ENCODE results near the gene DOCK1.

The DOCK1 gene

GRCh38 chr10:127039435-127039834 is 134.2 kb downstream of the DOCK1 start:
- DNase-seq (ENCODE audit: low read depth), result no peak

GRCh38 chr10:127040756-127041155 is 135.5 kb downstream of the DOCK1 start:
- no peak for DNase-seq (ENCODE audit: low read depth)

GRCh38 chr10:127041552-127041951 is 136.3 kb downstream of the DOCK1 start:
- DNase-seq (ENCODE audit: low read depth), result peak; percentile 92

- DNase-seq (ENCODE audit: low read depth), result no peak
Measured at GRCh38 chr10:127043301-127043700, 138.1 kb downstream of the DOCK1 start.

- no peak for DNase-seq (ENCODE audit: low read depth)
Measured at GRCh38 chr10:127044186-127044585, 139.0 kb downstream of the DOCK1 start.

GRCh38 chr10:127046975-127047877 is 142.0 kb downstream of the DOCK1 start:
- no peak for DNase-seq (ENCODE audit: low read depth)

- no peak for DNase-seq (ENCODE audit: low read depth)
Measured at GRCh38 chr10:127047878-127048238, 142.6 kb downstream of the DOCK1 start.

- no peak for DNase-seq (ENCODE audit: low read depth)
Measured at GRCh38 chr10:127048630-127049029, 143.4 kb downstream of the DOCK1 start.

GRCh38 chr10:127052001-127052400 is 146.8 kb downstream of the DOCK1 start:
- DNase-seq (ENCODE audit: low read depth), result no peak

- no peak for DNase-seq (ENCODE audit: low read depth)
Measured at GRCh38 chr10:127055263-127055662, 150.0 kb downstream of the DOCK1 start.

- no peak for DNase-seq (ENCODE audit: low read depth)
Measured at GRCh38 chr10:127059314-127059713, 154.1 kb downstream of the DOCK1 start.

- no peak for DNase-seq (ENCODE audit: low read depth)
Measured at GRCh38 chr10:127063762-127064161, 158.5 kb downstream of the DOCK1 start.

GRCh38 chr10:127064474-127064873 is 159.2 kb downstream of the DOCK1 start:
- no peak for DNase-seq (ENCODE audit: low read depth)

- DNase-seq (ENCODE audit: low read depth), result no peak
Measured at GRCh38 chr10:127067542-127068194, 162.4 kb downstream of the DOCK1 start.

GRCh38 chr10:127068485-127068884 is 163.3 kb downstream of the DOCK1 start:
- DNase-seq (ENCODE audit: low read depth), result no peak

GRCh38 chr10:127069436-127069835 is 164.2 kb downstream of the DOCK1 start:
- no peak for DNase-seq (ENCODE audit: low read depth)

GRCh38 chr10:127071126-127071525 is 165.9 kb downstream of the DOCK1 start:
- DNase-seq (ENCODE audit: low read depth), result no peak

- no peak for DNase-seq (ENCODE audit: low read depth)
Measured at GRCh38 chr10:127073666-127074065, 168.4 kb downstream of the DOCK1 start.

- no peak for DNase-seq (ENCODE audit: low read depth)
Measured at GRCh38 chr10:127079392-127079791, 174.2 kb downstream of the DOCK1 start.

GRCh38 chr10:127080317-127080716 is 175.1 kb downstream of the DOCK1 start:
- no peak for DNase-seq (ENCODE audit: low read depth)

- DNase-seq (ENCODE audit: low read depth), result no peak
Measured at GRCh38 chr10:127081851-127082345, 176.7 kb downstream of the DOCK1 start.

GRCh38 chr10:127082651-127083050 is 177.4 kb downstream of the DOCK1 start:
- no peak for DNase-seq (ENCODE audit: low read depth)

- no peak for DNase-seq (ENCODE audit: low read depth)
Measured at GRCh38 chr10:127085957-127086356, 180.7 kb downstream of the DOCK1 start.
